GM18858 (cell line): Measurements from ENCODE around the gene CFDP1.
"Not testable (repeated sequence)": the region's sequence is repeated elsewhere in the genome, so short reads cannot be mapped to it uniquely, and the experiment has no call there.

ENCODE experiments used
- ATAC-seq: cut with Tn5 transposase; IDR thresholded peaks from one replicate; pipeline ENCODE4 v1.9.1; 2021; ENCODE audit not compliant: unreplicated experiment

Gene CFDP1

GRCh38 chr16:75298267-75298666 lies 135.0 kb downstream of the CFDP1 start:
- no peak for ATAC-seq

- ATAC-seq: no peak
These were observed 136.7 kb downstream of the CFDP1 start for GRCh38 chr16:75296606-75297005.

- no peak for ATAC-seq
These were observed 138.4 kb downstream of the CFDP1 start for GRCh38 chr16:75294773-75295459.

- ATAC-seq: no peak
These were observed 139.5 kb downstream of the CFDP1 start for GRCh38 chr16:75293772-75294171.

- ATAC-seq: no peak
These were observed 140.1 kb downstream of the CFDP1 start for GRCh38 chr16:75293173-75293572.

GRCh38 chr16:75292691-75293090 lies 140.6 kb downstream of the CFDP1 start:
- no peak for ATAC-seq

GRCh38 chr16:75289189-75289588 lies 144.1 kb downstream of the CFDP1 start:
- ATAC-seq: no peak

- no peak for ATAC-seq
These were observed 144.6 kb downstream of the CFDP1 start for GRCh38 chr16:75288596-75289120.

- ATAC-seq: no peak
These were observed 145.1 kb downstream of the CFDP1 start for GRCh38 chr16:75288181-75288580.

- ATAC-seq: no peak
These were observed 145.6 kb downstream of the CFDP1 start for GRCh38 chr16:75287708-75288107.

- no peak for ATAC-seq
These were observed 146.9 kb downstream of the CFDP1 start for GRCh38 chr16:75286389-75286788.

- ATAC-seq: no peak
These were observed 150.6 kb downstream of the CFDP1 start for GRCh38 chr16:75282466-75283281.

- ATAC-seq: no peak
These were observed 151.5 kb downstream of the CFDP1 start for GRCh38 chr16:75281826-75282225.

- ATAC-seq: not testable (repeated sequence)
These were observed 152.3 kb downstream of the CFDP1 start for GRCh38 chr16:75281009-75281408.

GRCh38 chr16:75280331-75280804 lies 152.9 kb downstream of the CFDP1 start:
- ATAC-seq: no peak

- ATAC-seq: no peak
These were observed 154.0 kb downstream of the CFDP1 start for GRCh38 chr16:75279305-75279704.

- ATAC-seq: no peak
These were observed 160.0 kb downstream of the CFDP1 start for GRCh38 chr16:75273054-75273925.

GRCh38 chr16:75272629-75273028 lies 160.7 kb downstream of the CFDP1 start:
- not testable (repeated sequence) for ATAC-seq

GRCh38 chr16:75272097-75272551 lies 161.2 kb downstream of the CFDP1 start:
- peak; percentile 53 for ATAC-seq

GRCh38 chr16:75271441-75272096 lies 161.7 kb downstream of the CFDP1 start:
- ATAC-seq: no peak
